GM21447 (cell line): ENCODE measurements around the gene SGMS1.

Experiments used
- ATAC-seq: cut with Tn5 transposase; IDR thresholded peaks from one replicate; pipeline ENCODE4 v1.9.1; 2021; ENCODE audit not compliant: unreplicated experiment

The SGMS1 gene

GRCh38 chr10:50347394-50347802 is 276.4 kb downstream of the SGMS1 start:
- ATAC-seq, result peak; percentile 94

GRCh38 chr10:50346942-50347341 is 276.8 kb downstream of the SGMS1 start:
- ATAC-seq, result no peak

DNA sequence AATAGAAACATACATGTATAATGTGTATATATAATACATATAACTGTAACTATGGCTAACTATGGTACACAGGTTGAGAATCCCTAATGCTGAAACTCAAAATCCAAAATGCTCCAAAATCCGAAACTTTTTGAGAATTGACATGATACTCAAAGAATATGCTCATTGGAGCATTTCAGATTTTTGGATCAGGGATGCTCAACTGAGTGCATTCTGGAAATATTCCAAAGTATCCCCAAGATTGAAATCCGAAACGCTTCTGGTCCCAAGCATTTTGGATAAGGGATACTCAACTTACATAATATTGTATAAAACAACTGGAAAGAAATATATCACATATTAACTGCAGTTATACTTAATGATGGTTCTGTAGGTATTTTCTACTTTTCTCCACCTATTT is 278.2 kb downstream of the SGMS1 start:
- no peak for ATAC-seq

DNA sequence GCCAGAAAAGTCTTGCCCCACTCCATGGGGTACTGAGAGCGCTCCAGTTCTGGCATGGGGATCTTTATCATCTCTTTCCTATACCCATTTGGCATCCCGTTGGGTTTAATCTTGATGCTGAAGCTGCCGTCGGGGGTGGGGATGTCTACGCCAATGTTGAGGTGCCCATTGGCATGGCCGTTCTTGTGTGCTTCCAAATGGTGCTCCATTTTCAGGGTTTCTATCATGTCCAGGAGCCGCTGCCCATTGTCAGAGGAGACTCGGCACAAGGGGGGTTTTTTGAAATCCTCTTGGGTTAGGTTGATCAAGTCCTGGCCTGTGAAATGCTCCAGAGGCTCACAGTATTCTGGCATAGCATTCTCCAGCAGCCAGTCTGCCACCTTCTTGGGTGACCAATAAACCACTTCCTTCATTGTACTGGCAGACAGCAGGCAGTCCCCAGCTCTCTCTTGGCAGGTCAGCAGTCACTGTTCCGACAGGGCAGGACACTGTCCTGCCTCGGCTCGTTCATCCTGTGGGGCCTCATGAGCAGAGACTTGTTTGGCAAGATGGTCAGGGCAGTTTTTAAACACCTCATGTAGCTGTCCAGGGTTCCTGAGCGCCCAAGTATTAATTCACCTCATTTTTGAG is 279.9 kb downstream of the SGMS1 start:
- ATAC-seq, result no peak

DNA sequence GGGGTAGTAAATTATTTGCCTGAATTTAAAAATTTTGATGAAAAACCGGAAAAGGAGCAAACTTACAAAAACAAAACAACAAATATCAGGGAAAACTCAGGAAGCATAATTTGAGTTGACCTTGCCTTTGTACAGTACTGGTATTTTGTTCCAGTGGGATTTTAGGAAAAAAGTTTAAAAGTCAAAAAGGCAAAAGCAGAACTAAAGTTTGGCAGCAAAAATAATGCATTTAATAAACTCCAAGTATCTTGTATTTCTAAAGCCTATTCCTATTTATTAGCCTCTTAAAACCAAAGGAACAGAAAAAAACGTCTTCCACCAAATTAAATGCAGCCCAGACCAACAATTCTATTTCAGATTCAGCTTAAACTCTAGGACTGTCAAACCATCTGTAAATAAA is 281.8 kb downstream of the SGMS1 start:
- ATAC-seq, result no peak

DNA sequence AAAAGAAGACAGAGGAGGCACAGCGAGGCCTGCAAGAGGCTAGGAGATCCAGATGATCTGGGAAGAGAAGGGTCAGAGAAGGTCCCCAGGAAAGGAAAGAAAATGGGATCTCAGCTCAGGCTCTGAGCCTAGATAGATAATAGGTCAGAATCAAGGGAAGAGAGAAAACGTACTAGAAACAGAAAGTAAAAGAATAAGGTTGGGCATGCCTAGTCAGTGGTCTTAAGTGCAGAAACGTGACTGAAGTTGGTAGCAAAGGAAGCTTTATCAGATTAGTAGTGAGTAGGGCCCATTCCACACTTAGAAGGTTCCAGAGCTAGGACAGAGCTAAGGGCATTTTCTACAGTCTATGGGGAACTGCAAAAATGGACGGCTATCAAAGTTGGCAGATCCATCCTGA is 287.6 kb downstream of the SGMS1 start:
- peak; percentile 54 for ATAC-seq

DNA sequence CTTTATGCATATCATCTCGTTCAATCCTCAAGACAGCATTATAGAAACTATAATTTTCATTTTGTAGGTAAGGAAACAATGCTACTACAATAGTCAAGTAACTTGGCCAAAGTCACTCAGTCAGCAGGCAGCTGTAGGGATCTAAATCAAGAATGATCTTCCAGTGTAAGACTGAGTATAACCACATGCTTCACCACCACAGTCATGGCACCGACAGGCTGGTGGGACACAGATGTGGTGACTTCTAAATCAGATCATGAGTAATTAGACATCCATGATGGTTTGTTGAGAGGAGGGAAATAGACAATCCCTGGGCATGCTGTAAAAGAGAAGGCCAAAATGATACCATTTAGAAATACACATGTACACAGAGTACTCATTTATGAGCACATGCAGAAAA is 288.4 kb downstream of the SGMS1 start:
- no peak for ATAC-seq

- no peak for ATAC-seq
Measured at GRCh38 chr10:50334273-50334672, 289.5 kb downstream of the SGMS1 start.

DNA sequence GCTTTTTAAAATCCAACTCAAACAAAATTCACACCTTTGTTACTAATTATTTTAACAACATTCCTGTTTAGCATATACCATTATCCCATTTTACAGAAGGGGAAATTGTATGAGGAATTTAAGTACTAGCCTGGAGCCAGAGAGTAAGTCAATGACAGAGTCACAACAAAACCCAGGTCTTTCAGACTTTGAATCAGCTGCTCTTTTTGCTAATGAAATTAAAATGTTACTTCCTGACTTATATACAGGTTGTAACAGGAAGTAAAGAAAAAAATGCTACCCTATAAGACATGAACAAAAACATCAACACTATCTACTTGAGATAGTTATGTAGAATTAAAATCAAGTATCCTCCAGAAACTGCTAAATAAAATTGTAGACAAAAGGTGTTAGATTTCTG is 289.9 kb downstream of the SGMS1 start:
- no peak for ATAC-seq

GRCh38 chr10:50332108-50332842 is 291.5 kb downstream of the SGMS1 start:
- no peak for ATAC-seq

- ATAC-seq, result no peak
Measured at GRCh38 chr10:50331486-50331885, 292.3 kb downstream of the SGMS1 start.

GRCh38 chr10:50326757-50327701 is 296.7 kb downstream of the SGMS1 start:
- no peak for ATAC-seq

DNA sequence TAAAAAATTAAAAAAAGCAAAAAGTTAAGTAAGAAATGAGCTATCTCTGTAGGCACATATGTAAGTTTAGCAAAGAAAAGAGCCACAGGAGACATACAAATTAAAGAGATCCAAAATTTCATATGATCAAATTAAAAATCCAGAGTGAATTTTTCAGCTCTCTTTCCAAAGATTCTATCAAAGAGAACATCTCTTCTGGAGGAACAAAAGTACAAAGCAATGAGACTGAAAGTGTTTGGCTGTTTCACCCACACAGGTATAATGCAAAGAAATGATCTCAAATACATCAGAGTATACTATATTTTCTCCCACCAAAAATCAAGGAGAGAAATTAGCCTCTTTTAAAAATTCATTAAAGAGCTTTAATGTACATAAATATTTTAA is 297.6 kb downstream of the SGMS1 start:
- ATAC-seq, result no peak

- peak; percentile 85 for ATAC-seq
Measured at GRCh38 chr10:50325449-50326171, 298.1 kb downstream of the SGMS1 start.

DNA sequence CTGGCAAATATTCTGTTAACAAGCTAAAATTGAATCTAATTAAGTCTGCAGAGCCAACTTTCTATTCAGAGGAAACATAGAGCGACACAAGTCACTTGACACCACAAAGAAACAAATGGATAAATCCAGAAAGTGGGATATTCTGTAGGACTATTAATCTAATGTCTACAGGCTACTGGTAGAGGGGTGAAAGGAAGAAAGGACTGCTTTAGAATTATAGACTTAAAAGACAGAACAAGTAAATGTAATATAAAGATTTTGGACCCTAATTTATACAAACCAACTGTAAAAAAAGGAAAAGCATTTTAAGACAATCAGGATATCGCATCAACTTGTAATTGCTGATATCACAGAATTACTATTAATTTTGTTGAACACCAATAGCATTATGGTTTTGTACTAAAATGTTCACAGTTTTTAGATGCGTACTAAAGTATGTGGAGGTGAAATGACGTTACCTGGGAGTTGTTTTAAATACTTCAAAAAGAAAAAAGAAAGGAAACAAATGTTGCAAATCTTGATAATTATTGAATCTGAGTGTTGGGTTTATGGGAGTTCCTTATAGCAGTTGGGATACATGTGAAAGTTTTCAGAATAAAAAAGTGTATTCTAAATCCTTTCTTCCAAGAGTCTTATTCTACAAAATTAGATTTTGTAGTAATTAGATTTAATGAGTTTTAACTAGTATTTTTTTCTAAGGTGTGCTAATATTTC is 298.9 kb downstream of the SGMS1 start:
- ATAC-seq, result no peak

- no peak for ATAC-seq
Measured at GRCh38 chr10:50324046-50324445, 299.7 kb downstream of the SGMS1 start.

DNA sequence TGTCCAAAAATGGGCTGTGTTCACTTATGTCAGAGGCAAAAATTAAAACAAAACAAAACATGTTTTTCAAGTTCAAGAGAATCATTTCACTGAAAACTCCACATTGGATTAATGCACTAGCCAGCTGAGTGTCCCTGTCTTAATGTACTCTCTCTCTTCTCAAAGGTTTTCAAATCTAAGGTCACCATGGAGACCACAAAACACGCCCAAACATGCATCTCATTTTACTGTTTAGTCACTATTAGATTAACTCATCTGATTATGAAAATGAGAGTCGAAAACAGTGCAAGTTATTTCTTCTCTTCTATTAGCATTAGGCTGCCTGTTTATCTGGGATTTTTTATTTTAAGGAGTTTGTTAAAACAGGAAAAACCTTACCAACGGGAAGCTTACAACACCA is 301.7 kb downstream of the SGMS1 start:
- ATAC-seq, result no peak

DNA sequence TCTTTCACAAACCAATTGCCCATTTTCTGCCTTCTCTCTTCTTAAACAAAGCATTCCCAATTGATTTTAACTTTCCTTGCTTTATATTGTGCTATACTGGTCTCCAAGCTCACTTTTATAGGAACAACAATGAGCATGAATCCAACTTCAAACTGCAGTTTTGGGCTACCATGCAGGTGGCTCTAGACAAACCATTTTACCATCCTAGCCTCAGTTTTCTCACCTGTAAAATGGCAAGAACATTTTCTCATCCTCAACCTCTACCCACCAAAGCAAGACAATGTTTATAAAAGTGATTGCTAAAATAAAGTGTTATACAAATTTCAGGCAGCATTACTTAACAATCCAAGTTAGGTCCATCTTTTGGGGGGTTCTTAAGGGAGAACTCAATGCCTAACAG is 305.6 kb downstream of the SGMS1 start:
- ATAC-seq, result no peak

DNA sequence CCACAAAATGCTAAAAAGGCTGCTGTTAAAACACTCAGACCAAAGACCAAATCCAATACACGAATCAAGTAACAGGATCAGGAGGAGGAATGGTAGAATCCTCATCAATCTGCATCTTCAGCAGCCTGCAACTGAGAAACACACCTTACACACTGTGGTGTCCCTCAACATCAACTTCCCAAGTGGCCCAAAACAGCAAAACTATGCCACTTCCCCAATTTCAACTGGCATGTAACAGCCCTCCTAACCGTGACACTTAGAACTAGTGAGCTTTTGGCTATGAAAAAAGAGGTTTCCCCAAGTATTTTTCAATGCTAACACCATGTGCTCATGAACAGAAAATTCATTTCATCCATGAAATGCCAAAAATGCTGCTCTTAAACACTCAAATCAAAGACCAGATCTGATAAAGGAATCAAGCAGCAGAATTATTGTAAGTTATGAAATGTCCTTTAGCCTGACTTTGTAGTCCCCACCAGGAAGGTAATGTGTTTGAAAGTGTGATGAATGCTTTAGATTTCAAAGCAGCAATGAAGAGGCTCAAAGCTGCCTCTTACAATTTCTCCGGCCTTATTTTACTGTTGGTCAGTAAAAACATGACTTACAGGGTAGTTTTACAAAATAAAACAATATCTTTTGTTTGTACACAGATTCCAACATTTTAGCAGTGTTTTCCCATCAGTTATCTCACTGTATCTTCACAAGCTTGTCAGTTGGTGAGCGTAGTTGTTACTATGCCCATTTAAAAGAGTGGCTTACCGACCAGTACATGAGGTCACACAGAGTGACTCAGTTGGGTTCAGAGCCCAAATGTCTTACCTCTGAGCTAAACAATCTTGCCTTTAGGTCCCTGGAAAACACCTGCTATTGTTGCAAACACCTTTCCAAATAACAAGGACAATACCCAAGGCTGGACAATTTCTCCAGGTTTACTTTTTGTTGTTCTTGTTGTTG is 306.8 kb downstream of the SGMS1 start:
- ATAC-seq, result no peak
